ENCODE measurements around the gene BDP1.
"Not testable (repeated sequence)": the region's sequence is repeated elsewhere in the genome, so short reads cannot be mapped to it uniquely, and the experiment has no call there.

Gene BDP1

GRCh38 chr5:71455427-71456361, at the start of gene BDP1:
Gene BDP1, plus strand, starts transcription at chr5:71455651. Its CDS starts 227 bp downstream, at chr5:71455878.
- DNase-seq = peak; percentile 96

- DNase-seq = not testable (repeated sequence)
These were observed 45.4 kb upstream of the BDP1 start for GRCh38 chr5:71410088-71410487.

GRCh38 chr5:71415626-71416025, 39.8 kb upstream of the BDP1 start:
- not testable (repeated sequence) for DNase-seq

- not testable (repeated sequence) for DNase-seq
These were observed 37.4 kb upstream of the BDP1 start for GRCh38 chr5:71418026-71418425.

- DNase-seq = not testable (repeated sequence)
These were observed 34.2 kb upstream of the BDP1 start for GRCh38 chr5:71421278-71421677.

GRCh38 chr5:71423896-71424295, 31.6 kb upstream of the BDP1 start:
- DNase-seq = not testable (repeated sequence)

- not testable (repeated sequence) for DNase-seq
These were observed 28.6 kb upstream of the BDP1 start for GRCh38 chr5:71426686-71427474.

GRCh38 chr5:71432410-71432809, 23.0 kb upstream of the BDP1 start:
- DNase-seq = not testable (repeated sequence)

GRCh38 chr5:71434825-71435224, 20.6 kb upstream of the BDP1 start:
- DNase-seq = not testable (repeated sequence)

GRCh38 chr5:71441564-71441963, 13.9 kb upstream of the BDP1 start:
- DNase-seq = not testable (repeated sequence)

GRCh38 chr5:71443891-71444290, 11.6 kb upstream of the BDP1 start:
- not testable (repeated sequence) for DNase-seq

GRCh38 chr5:71445015-71445414, 10.4 kb upstream of the BDP1 start:
- DNase-seq = not testable (repeated sequence)

GRCh38 chr5:71445523-71446152, 9.8 kb upstream of the BDP1 start:
- DNase-seq = not testable (repeated sequence)

GRCh38 chr5:71446540-71447216, 8.8 kb upstream of the BDP1 start:
- not testable (repeated sequence) for DNase-seq

GRCh38 chr5:71447218-71447808, 8.1 kb upstream of the BDP1 start:
- DNase-seq = peak; percentile 62

- DNase-seq = no peak
These were observed 2.6 kb upstream of the BDP1 start for GRCh38 chr5:71452876-71453275.

- DNase-seq = no peak
These were observed 538 bp upstream of the BDP1 start for GRCh38 chr5:71454913-71455312.

- no peak for DNase-seq
These were observed 902 bp downstream of the BDP1 start for GRCh38 chr5:71456362-71456743.

- no peak for DNase-seq
These were observed 1.7 kb downstream of the BDP1 start for GRCh38 chr5:71457106-71457505.

- DNase-seq = no peak
These were observed 5.2 kb downstream of the BDP1 start for GRCh38 chr5:71460693-71461092.

- DNase-seq = no peak
These were observed 5.9 kb downstream of the BDP1 start for GRCh38 chr5:71461360-71461759.

- DNase-seq = no peak
These were observed 15.7 kb downstream of the BDP1 start for GRCh38 chr5:71471193-71471592.
